GM23248 (cell line): Measurements from ENCODE around the gene PIP4K2A. TPM values are rescaled to one million over a fixed set of nuclear protein-coding genes. Genes with fewer than 3 reads are reported as not detected.

Experiments
- DNase-seq: peaks from one replicate; pipeline ENCODE4 v3.0.0-alpha.2; 2015
- H2AFZ ChIP-seq: fragments of 200-600 bp; sonication (generic); 2 replicates; pipeline ENCODE4 v1.6.1; 2016; ENCODE audit warnings: antibody characterized with exemption
- H3F3A ChIP-seq: fragments of 200-600 bp; sonication (generic); 2 replicates; pipeline ENCODE4 v1.6.1; 2016; ENCODE audit warnings: mild to moderate bottlenecking, antibody characterized with exemption, mixed run types; ENCODE audit not compliant: insufficient read depth
- H3K27ac ChIP-seq: fragments of 200-600 bp; sonication (generic); 2 replicates; pipeline ENCODE4 v1.5.1; 2016; ENCODE audit warnings: mild to moderate bottlenecking
- H3K27me3 ChIP-seq: fragments of 200-600 bp; sonication (generic); replicated peaks from 2 replicates; pipeline ENCODE4 v1.6.1; 2016; ENCODE audit warnings: mild to moderate bottlenecking; ENCODE audit not compliant: insufficient read depth
- H3K36me3 ChIP-seq: fragments of 200-600 bp; sonication (generic); 2 replicates; pipeline ENCODE4 v1.6.1; 2016; ENCODE audit warnings: low read depth, mild to moderate bottlenecking
- H3K4me1 ChIP-seq: fragments of 200-600 bp; sonication (generic); 2 replicates; pipeline ENCODE4 v1.6.1; 2016; ENCODE audit warnings: mild to moderate bottlenecking; ENCODE audit not compliant: insufficient read depth
- H3K4me2 ChIP-seq: fragments of 200-600 bp; sonication (generic); one replicate; pipeline ENCODE4 v1.6.1; 2016; ENCODE audit warnings: mild to moderate bottlenecking; ENCODE audit not compliant: unreplicated experiment
- H3K4me3 ChIP-seq: fragments of 200-600 bp; sonication (generic); 2 replicates; pipeline ENCODE4 v1.5.1; 2016; ENCODE audit warnings: mild to moderate bottlenecking
- H3K79me2 ChIP-seq: fragments of 200-600 bp; sonication (generic); 2 replicates; pipeline ENCODE4 v1.6.1; 2016; ENCODE audit warnings: mild to moderate bottlenecking; ENCODE audit not compliant: insufficient read depth
- H3K9ac ChIP-seq: fragments of 200-600 bp; sonication (generic); 2 replicates; pipeline ENCODE4 v1.6.1; 2016; ENCODE audit warnings: mild to moderate bottlenecking
- H3K9me2 ChIP-seq: fragments of 200-600 bp; sonication (generic); 2 replicates; pipeline ENCODE4 v1.6.1; 2016; ENCODE audit warnings: mixed run types, mild to moderate bottlenecking, moderate library complexity; ENCODE audit not compliant: insufficient read depth
- H3K9me3 ChIP-seq: fragments of 200-600 bp; sonication (generic); one replicate; pipeline ENCODE4 v1.6.1; 2017; ENCODE audit warnings: low read depth
- H4K20me1 ChIP-seq: fragments of 200-600 bp; sonication (generic); 2 replicates; pipeline ENCODE4 v1.6.0; 2016; ENCODE audit not compliant: insufficient read depth
- EZH2 ChIP-seq: fragments of 200-600 bp; sonication (generic); IDR thresholded peaks from 2 replicates; pipeline ENCODE4 v1.6.1; 2018; ENCODE audit warnings: antibody characterized with exemption, mild to moderate bottlenecking; ENCODE audit not compliant: insufficient read depth, poor library complexity, severe bottlenecking
- EZH2phosphoT487 ChIP-seq: fragments of 200-600 bp; sonication (generic); IDR thresholded peaks from 2 replicates; pipeline ENCODE4 v1.6.1; 2018; ENCODE audit warnings: antibody characterized with exemption, moderate library complexity, mild to moderate bottlenecking, low read depth; ENCODE audit not compliant: insufficient read depth
- WGBS, 2 experiments: methylation state at CpG; one replicate each; pipeline ENCODE4 v1.1.6; 2015 to 2017; ENCODE audit warnings: low lambda C conversion rate in 2 of 2, low coverage in 1 of 2; ENCODE audit errors: missing lambda C conversion rate in 2 of 2; 5-methylcytosine and 5-hydroxymethylcytosine counted together
- in situ Hi-C: fragments of 300-500 bp; cut with MboI; formaldehyde crosslinking; loops from 2 replicates; pipeline ENCODE4 v1.15.0; 2020
- polyA plus RNA-seq: library from polyadenylated mRNA; unstranded; fragments of >200 nt; fragmentation: Nextera tagmentation; extraction: Ambion mirVana; gene quantifications from 2 replicates; pipeline ENCODE4 v1.2.1, GENCODE V29; 2016
- total RNA-seq: library from RNA; depleted of rRNA; stranded (reverse); fragments of >200 nt; shearing (Covaris generic); gene quantifications from 2 replicates; pipeline ENCODE4 v1.2.3, GENCODE V29; 2014

Gene PIP4K2A
- total and polyA plus RNA-seq, 2 experiments from 2014 or later, result 19.8 to 26.9 TPM

DNA sequence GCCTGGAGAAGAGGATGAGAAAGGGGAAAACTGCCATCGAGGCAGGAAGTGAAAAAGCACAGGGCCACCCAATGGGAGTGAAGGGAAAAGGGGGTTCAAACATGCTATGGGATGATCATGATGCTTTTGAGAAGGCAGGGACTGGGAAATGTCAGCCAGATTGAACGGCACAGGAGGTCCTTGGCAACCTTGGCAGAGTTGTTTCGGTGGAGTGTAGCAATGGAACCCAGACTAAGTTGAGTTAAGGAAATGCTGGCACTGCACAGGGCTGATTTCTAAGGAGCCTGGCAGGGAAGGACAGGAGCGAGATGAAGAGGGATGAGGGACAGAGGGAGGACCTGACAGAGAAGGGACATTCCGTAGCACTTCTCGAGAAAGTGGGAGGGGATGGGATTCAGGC lies 101.4 kb downstream of the PIP4K2A start:
- Histone ChIP-seq H3K9me3 (no peaks in the 10 kb centered on the region), H3F3A (peaks cover 14% of the 10 kb centered on the region), H3K4me2 (no peak overlapping the region), H3K27me3 (no peaks in the 10 kb centered on the region), H3K9ac (no peak overlapping the region), H3K27ac (no peak overlapping the region), H3K36me3 (no peaks in the 10 kb centered on the region), H3K79me2 (peaks cover 83% of the 10 kb centered on the region), H3K4me1 (peaks cover 18% of the 10 kb centered on the region), H4K20me1 (no peaks in the 10 kb centered on the region), H3K4me3 (no peak overlapping the region), H3K9me2 (no peaks in the 10 kb centered on the region), H2AFZ (no peak overlapping the region)
- 80 to 83% methylated on average over 6 of the region's 6 CpGs for WGBS, 2 experiments
- TF ChIP-seq EZH2phosphoT487 (no peak), EZH2 (no peak)
- in situ Hi-C loops, result no loop called here
- no peak for DNase-seq

DNA sequence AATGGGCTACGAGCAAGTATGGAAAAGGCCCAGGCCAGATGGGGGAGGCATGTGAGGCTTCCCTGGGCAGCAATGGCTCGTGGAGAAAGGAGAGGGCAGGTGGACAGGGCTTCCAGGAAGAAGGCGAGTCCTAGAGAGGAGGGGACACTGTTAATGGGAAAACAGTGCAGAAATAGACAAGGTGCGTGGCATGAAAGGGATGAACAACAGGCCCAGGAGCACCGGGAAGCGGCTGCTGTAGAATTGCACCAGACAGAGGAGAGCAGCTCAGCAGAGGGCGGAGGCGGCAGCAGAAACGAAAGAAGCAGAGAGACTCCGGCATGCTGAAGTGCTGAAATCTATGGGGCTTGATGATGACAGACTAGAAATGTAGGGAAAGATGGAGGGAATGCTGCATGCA lies 102.1 kb downstream of the PIP4K2A start:
- H3K79me2 ChIP-seq, result peaks cover 78% of the 10 kb centered on the region
- 80 to 95% methylated on average over 9 to 10 of the region's 10 CpGs for WGBS, 2 experiments
- no peak overlapping the region for H3K27ac ChIP-seq
- no peak overlapping the region for H3K9ac ChIP-seq
- no peak overlapping the region for H3K4me2 ChIP-seq
- in situ Hi-C loops, result no loop called here
- H3K9me3 ChIP-seq, result no peaks in the 10 kb centered on the region
- peaks cover 7% of the 10 kb centered on the region for H3F3A ChIP-seq
- TF ChIP-seq EZH2, result no peak
- TF ChIP-seq EZH2phosphoT487, result no peak
- no peaks in the 10 kb centered on the region for H4K20me1 ChIP-seq
- H3K27me3 ChIP-seq, result no peaks in the 10 kb centered on the region
- DNase-seq, result no peak
- peaks cover 11% of the 10 kb centered on the region for H3K4me1 ChIP-seq
- H2AFZ ChIP-seq, result no peak overlapping the region
- no peaks in the 10 kb centered on the region for H3K36me3 ChIP-seq
- H3K9me2 ChIP-seq, result no peaks in the 10 kb centered on the region
- no peak overlapping the region for H3K4me3 ChIP-seq

DNA sequence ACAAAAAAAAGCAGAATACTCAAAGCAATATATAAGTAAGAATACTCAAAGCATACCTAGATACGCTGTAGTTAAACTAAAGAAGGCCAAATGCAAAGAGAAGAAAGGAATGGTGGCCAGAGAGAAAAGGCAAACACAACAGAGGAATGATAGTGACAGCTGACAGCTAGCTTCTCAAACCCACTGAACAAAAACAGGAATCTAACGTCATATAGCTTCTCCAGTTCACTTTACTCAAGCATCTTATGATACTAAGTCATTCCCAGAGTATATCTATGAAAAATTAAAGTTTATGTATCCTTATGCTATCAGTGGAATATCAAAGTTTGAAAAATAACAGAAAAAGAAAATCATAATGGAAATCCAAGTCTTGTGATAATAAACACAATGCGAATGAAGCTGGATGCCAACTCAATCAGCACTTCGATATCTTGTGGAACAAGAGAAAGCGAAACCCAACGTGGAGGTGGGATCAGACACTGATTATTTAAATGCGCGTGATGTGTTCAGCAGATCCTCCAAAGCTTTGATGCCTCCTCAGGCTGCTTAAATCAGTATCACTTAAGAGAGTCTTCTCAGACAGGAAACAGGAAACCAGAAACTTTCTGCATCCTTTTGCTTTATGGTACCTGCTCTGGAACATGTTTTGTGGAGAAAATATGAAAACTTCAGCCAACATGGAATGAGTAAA lies 102.8 kb downstream of the PIP4K2A start:
- Histone ChIP-seq H3K27ac (no peak overlapping the region), H3K9ac (no peak overlapping the region), H3K4me2 (no peak overlapping the region), H3K9me2 (no peaks in the 10 kb centered on the region), H3K9me3 (no peaks in the 10 kb centered on the region), H4K20me1 (no peaks in the 10 kb centered on the region), H2AFZ (no peak overlapping the region), H3K79me2 (peaks cover 71% of the 10 kb centered on the region), H3K36me3 (no peaks in the 10 kb centered on the region), H3K27me3 (no peaks in the 10 kb centered on the region), H3K4me3 (no peak overlapping the region), H3K4me1 (peaks cover 9% of the 10 kb centered on the region; the same call in 1 of the 2 replicates), H3F3A (no peaks in the 10 kb centered on the region)
- in situ Hi-C loops, result no loop called here
- TF ChIP-seq EZH2 (no peak), EZH2phosphoT487 (no peak)
- no peak for DNase-seq
- WGBS, 2 experiments, result 91 to 93% methylated on average over 8 of the region's 8 CpGs

DNA sequence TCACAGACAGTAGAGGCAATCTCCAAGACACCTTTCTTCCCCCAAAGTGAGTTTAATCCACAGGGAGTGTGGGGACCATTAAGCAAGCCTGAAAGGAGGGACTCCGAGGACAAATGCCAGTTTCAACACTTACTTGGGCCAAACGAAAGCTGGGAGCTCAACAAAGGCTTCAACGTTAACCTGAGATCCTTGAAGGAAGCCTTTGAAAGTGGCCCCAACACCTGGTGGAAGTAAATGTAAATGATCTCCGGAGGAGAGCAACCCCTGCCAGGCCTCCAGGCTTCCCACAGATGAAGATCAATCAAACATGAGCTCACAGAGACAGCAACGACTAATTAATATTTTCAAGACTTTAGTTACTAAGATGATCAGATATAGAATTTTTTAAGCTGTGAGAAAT lies 103.8 kb downstream of the PIP4K2A start:
- H4K20me1 ChIP-seq, result no peaks in the 10 kb centered on the region
- no peaks in the 10 kb centered on the region for H3F3A ChIP-seq
- H3K27me3 ChIP-seq, result no peaks in the 10 kb centered on the region
- no peak for DNase-seq
- no peak overlapping the region for H3K4me3 ChIP-seq
- H3K4me1 ChIP-seq, result peaks cover 8% of the 10 kb centered on the region; the same call in 1 of the 2 replicates
- in situ Hi-C loops, result no loop called here
- 73 to 80% methylated on average over 5 of the region's 5 CpGs for WGBS, 2 experiments
- no peak overlapping the region for H3K27ac ChIP-seq
- H3K9ac ChIP-seq, result no peak overlapping the region
- H3K4me2 ChIP-seq, result no peak overlapping the region
- no peak overlapping the region for H2AFZ ChIP-seq
- H3K9me2 ChIP-seq, result no peaks in the 10 kb centered on the region
- no peaks in the 10 kb centered on the region for H3K36me3 ChIP-seq
- H3K79me2 ChIP-seq, result peaks cover 61% of the 10 kb centered on the region
- no peaks in the 10 kb centered on the region for H3K9me3 ChIP-seq
- TF ChIP-seq EZH2phosphoT487 (no peak), EZH2 (no peak)
